Stimulated activated naive B cell treated with anti-CD40 and anti-IgM and Interleukin-4, amounts not matched to agents 10 μg/mL and 1 μg/mL and 100 μg/mL, for 72 hours (primary cell): ENCODE measurements around the gene PLAA.
A peak's percentile ranks its signal among the peaks of the same experiment; 100 is the strongest.

Source experiments
- ATAC-seq, 2 donors: fragments of 150-1000 bp; cut with Tn5 transposase; replicated peaks; 2 replicates each; pipeline ENCODE4 v1.10.0; 2021; ENCODE audit warnings: moderate library complexity in 1 of 2
- DNase-seq: peaks from one replicate; pipeline ENCODE4 v3.0.0; 2021
- H3K27ac Mint-ChIP-seq: one replicate; pipeline ENCODE4 v1.8.0; 2022; ENCODE audit warnings: mild to moderate bottlenecking, mixed read lengths
- H3K27me3 Mint-ChIP-seq, 2 donors: one replicate each; pipeline ENCODE4 v1.8.0; 2022; ENCODE audit warnings: mixed read lengths in 2 of 2
- H3K36me3 Mint-ChIP-seq, 2 donors: one replicate each; pipeline ENCODE4 v1.8.0; 2022; ENCODE audit warnings: mixed read lengths in 2 of 2, mild to moderate bottlenecking in 1 of 2
- H3K4me1 Mint-ChIP-seq, 2 donors: one replicate each; pipeline ENCODE4 v1.8.0; 2022; ENCODE audit warnings: mixed read lengths in 2 of 2, mild to moderate bottlenecking in 1 of 2
- H3K4me3 Mint-ChIP-seq, 2 donors: one replicate each; pipeline ENCODE4 v1.8.0; 2022; ENCODE audit warnings: mild to moderate bottlenecking in 2 of 2, mixed read lengths in 2 of 2, moderate library complexity in 1 of 2
- H3K9me3 Mint-ChIP-seq, 2 donors: one replicate each; pipeline ENCODE4 v1.8.0; 2022; ENCODE audit warnings: mixed read lengths in 2 of 2, mild to moderate bottlenecking in 1 of 2

The PLAA gene

DNA sequence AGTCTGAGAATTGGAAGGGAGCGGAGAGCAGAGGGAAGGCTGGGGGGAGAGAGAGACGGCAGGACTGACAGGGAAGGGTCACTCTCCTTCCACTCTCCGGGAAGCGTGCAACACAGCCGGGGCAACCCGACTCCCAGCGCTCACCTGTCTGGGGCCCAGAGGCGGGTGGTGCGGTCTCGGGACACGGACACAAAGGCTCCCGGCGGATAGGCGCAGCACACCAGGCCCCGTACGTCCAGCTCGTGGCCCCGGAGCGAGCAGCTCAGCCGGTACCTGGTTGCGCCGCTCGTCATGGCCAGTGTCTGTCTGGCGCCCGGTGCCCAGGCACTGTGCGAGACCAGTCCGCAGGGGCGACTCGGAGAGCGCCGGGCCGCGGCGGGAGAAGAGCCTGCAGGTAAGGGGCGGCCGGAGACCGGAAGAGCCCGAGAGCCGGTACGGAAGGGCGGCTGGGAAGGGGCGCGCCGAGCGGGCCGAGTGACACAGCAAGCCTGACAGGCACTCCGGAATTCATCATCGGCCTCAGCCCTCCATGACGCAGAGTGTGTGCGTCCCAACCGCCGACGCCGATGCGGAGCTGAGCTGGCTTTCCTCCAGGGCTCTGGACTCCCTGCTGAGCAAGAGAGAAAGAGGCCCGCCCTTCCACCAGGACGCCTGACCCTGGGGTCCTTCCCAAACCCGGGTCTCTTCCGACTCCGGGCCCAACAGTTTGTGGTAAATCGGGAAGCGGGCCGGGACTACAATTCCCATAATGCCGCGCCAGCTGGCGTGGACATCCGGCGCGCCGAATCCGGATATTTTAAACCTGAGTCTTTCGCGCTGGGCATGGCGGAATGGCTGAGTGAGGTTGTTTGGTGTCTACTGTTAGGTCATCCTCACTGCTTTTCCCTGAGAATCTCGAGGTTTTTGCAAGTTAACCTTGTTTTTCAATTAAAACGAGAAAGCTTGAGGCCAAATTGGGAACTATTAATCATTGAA is at the start of gene PLAA:
Gene PLAA (minus strand): TSS at position 490 of the 975 bp plus-strand sequence. CDS start 197 bp downstream, at position 293.
- no peaks in the 10 kb centered on the region for H3K9me3 Mint-ChIP-seq
- peaks cover 18 to 35% of the 10 kb centered on the region in 2 donors for H3K4me1 Mint-ChIP-seq
- H3K4me3 Mint-ChIP-seq = peak within 1 kb of the TSS; percentile 90 to 92
- peak; percentile 83 for DNase-seq
- ATAC-seq = peak; percentile 98
- H3K27me3 Mint-ChIP-seq = peaks cover 0 to 5% of the 10 kb centered on the region in 2 donors
- H3K36me3 Mint-ChIP-seq = peaks cover 10 to 13% of the 10 kb centered on the region in 2 donors
- H3K27ac Mint-ChIP-seq = peak within 1 kb of the TSS; percentile 99

DNA sequence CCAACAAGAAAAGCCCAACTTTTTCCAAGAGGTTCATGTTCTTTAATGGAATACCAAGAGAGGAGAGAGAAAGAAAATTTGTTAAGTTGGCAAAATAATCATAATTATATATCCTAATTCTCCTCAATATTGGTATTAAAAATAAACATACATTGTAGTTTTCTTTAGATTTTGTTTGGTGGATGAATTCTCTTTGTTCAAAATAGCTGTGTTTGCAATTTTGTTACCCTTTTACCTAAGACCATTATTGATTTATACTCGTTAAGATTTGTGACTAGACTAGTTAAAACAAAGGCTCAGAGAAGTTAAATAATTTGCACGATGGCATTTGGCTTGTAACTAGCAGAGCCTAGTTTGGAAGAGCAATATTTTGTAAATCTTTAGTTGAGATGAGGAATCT is 48.8 kb upstream of the PLAA start:
- Mint-ChIP-seq H3K27me3 (no peaks in the 10 kb centered on the region), H3K4me1 (no peaks in the 10 kb centered on the region), H3K9me3 (no peaks in the 10 kb centered on the region), H3K36me3 (peaks cover 0 to 3% of the 10 kb centered on the region in 2 donors), H3K4me3 (no peak overlapping the region), H3K27ac (no peak overlapping the region)
- no peak for DNase-seq
- ATAC-seq = no peak

DNA sequence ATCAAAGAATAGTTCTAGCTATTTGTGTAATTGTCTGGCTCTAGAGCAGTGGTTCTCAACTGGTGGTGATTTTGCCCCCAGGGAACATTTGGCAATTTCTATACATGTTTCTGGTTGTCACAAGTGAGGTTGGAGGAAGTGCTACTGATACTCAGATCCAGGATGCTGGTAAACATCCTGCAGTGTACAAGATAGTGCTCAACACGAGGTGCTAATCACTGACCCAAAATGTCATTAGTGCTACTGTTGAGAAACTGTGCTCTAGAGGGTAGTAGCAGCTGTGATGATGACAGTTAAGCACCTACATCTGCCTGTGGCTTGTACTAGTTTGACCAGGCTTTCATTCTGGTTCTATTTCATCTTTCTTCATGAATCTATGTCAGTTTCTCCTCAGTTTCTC is 36.3 kb upstream of the PLAA start:
- Mint-ChIP-seq H3K36me3 (peaks cover 8 to 17% of the 10 kb centered on the region in 2 donors), H3K4me3 (no peak overlapping the region), H3K27ac (no peak overlapping the region), H3K4me1 (peaks cover 0 to 2% of the 10 kb centered on the region in 2 donors), H3K9me3 (no peaks in the 10 kb centered on the region), H3K27me3 (no peaks in the 10 kb centered on the region)
- peak; percentile 33 to 50 for ATAC-seq
- no peak for DNase-seq

GRCh38 chr9:26975728-26976707 is 29.0 kb upstream of the PLAA start:
- Mint-ChIP-seq H3K9me3 (no peaks in the 10 kb centered on the region), H3K36me3 (peaks cover 2 to 15% of the 10 kb centered on the region in 2 donors), H3K27ac (no peak overlapping the region), H3K27me3 (no peaks in the 10 kb centered on the region), H3K4me1 (no peaks in the 10 kb centered on the region), H3K4me3 (no peak overlapping the region)
- DNase-seq (no peak), ATAC-seq (no peak)

- DNase-seq (no peak), ATAC-seq (no peak)
- H3K27ac Mint-ChIP-seq = peak overlapping the region; percentile 85
- no peak overlapping the region for H3K4me3 Mint-ChIP-seq
- peaks cover 3 to 14% of the 10 kb centered on the region in 2 donors for H3K36me3 Mint-ChIP-seq
- H3K4me1 Mint-ChIP-seq = no peaks in the 10 kb centered on the region
- H3K27me3 Mint-ChIP-seq = no peaks in the 10 kb centered on the region
- peaks cover 0 to 1% of the 10 kb centered on the region in 2 donors for H3K9me3 Mint-ChIP-seq
Observed at GRCh38 chr9:26974927-26975326, 27.9 kb upstream of the PLAA start.

- H3K4me3 Mint-ChIP-seq = no peak overlapping the region
- no peak overlapping the region for H3K27ac Mint-ChIP-seq
- peaks cover 8 to 20% of the 10 kb centered on the region in 2 donors for H3K36me3 Mint-ChIP-seq
- no peaks in the 10 kb centered on the region for H3K4me1 Mint-ChIP-seq
- DNase-seq = no peak
- peaks cover 4% of the 10 kb centered on the region in 2 donors for H3K9me3 Mint-ChIP-seq
- H3K27me3 Mint-ChIP-seq = no peaks in the 10 kb centered on the region
- no peak for ATAC-seq
Observed at GRCh38 chr9:26973989-26974388, 26.9 kb upstream of the PLAA start.

GRCh38 chr9:26971721-26972120 is 24.7 kb upstream of the PLAA start:
- H3K4me3 Mint-ChIP-seq = no peak overlapping the region
- ATAC-seq (no peak), DNase-seq (no peak)
- peaks cover 4% of the 10 kb centered on the region in 2 donors for H3K9me3 Mint-ChIP-seq
- H3K36me3 Mint-ChIP-seq = peaks cover 8 to 24% of the 10 kb centered on the region in 2 donors
- peaks cover 0 to 1% of the 10 kb centered on the region in 2 donors for H3K4me1 Mint-ChIP-seq
- no peaks in the 10 kb centered on the region for H3K27me3 Mint-ChIP-seq
- no peak overlapping the region for H3K27ac Mint-ChIP-seq

- no peaks in the 10 kb centered on the region for H3K27me3 Mint-ChIP-seq
- peaks cover 12 to 26% of the 10 kb centered on the region in 2 donors for H3K4me1 Mint-ChIP-seq
- H3K9me3 Mint-ChIP-seq = no peaks in the 10 kb centered on the region
- H3K4me3 Mint-ChIP-seq = peak overlapping the region; percentile 88 to 95
- peak overlapping the region; percentile 96 for H3K27ac Mint-ChIP-seq
- DNase-seq (no peak), ATAC-seq (no peak)
- H3K36me3 Mint-ChIP-seq = peaks cover 0 to 2% of the 10 kb centered on the region in 2 donors
Observed at GRCh38 chr9:26956860-26957233, 9.8 kb upstream of the PLAA start.

DNA sequence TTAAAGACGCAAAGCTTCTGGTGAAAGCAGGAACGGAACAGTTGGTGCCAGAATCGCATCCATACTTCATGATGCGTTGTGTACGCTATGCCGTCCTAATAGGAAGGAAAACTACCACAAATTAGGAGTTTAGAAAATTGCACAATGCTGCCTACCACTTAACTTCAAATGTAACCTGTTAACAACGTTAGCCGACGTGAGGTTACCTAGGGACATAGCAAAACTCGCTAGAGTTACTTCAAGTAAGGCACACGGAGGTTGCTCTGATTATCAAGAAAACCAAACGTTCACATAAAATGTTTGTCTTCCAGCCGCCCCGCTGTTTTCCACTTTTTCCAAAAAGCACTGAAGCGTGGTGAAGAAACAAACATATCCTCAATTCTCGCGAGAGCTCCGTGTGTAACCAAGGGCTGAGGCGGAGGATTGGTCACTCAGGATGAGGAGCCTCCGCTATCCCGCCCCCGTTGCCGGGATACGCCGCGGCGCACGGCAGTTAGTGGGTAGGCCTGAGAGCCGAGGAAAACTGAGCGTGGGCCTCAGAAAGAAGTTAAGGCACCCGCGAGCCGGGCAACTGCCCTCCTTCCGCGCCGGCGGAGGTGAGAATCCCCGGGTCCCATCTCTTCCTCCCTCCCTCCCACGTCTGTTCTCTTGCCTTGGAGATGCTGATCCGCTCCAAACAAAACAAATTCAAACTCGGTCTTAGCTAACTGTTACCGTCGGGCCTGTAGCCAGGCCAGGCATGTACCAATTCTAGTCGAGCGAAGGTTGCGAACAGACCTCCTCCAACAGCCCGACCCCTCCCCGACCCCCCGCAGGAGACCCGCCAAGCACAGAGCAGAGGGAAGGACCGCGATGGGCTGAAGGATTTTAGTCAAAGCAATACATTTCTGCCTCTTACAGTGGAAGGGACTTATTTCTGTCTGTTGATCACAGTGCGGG is 9.1 kb upstream of the PLAA start, which contains the start of gene IFT74:
Gene IFT74 (plus strand): TSS at position 492 of the 939 bp plus-strand sequence. CDS start 5,556 bp downstream, outside the sequence.
- H3K9me3 Mint-ChIP-seq = no peaks in the 10 kb centered on the region
- peaks cover 0 to 2% of the 10 kb centered on the region in 2 donors for H3K36me3 Mint-ChIP-seq
- H3K27me3 Mint-ChIP-seq = no peaks in the 10 kb centered on the region
- ATAC-seq (peak; percentile 100), DNase-seq (peak; percentile 92)
- peak within 1 kb of the TSS; percentile 88 to 95 for H3K4me3 Mint-ChIP-seq
- H3K4me1 Mint-ChIP-seq = peaks cover 9 to 21% of the 10 kb centered on the region in 2 donors
- peak within 1 kb of the TSS; percentile 96 for H3K27ac Mint-ChIP-seq

DNA sequence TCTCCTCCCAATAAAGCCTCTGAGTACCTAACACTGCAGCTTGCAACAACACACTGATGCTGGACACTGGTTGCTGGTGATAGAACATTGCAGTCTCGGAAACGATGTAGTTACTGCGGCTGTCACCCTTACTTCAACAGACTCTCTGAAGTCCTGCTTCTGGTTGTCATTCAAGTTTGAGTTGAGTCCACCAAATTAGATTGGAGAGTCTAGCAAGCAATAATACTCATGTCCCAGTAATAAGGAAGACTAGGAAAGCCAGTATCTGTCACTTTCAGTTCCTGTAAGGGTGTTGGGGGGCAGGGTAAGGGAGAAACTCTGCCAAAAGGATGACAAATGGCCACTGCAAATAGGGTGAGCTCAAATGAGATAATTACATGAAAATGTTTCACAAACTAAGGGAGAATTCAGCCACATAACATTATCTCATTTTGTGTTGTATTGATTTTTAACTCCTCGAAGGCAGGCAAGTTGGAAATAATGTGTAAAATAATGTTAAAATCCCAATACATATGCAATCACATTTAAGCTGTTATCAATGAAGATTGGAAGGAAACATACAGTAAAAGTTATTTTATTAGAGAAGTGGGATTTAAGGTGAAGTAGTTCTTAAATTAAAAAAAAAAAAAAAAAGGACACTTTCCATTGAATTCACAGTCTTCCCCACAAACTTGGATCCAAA is 8.3 kb upstream of the PLAA start:
- Mint-ChIP-seq H3K4me3 (peak overlapping the region; percentile 88 to 95), H3K36me3 (peaks cover 0 to 2% of the 10 kb centered on the region in 2 donors), H3K27ac (peak overlapping the region; percentile 96), H3K27me3 (no peaks in the 10 kb centered on the region), H3K9me3 (no peaks in the 10 kb centered on the region), H3K4me1 (peaks cover 9 to 21% of the 10 kb centered on the region in 2 donors)
- DNase-seq (no peak), ATAC-seq (no peak)

DNA sequence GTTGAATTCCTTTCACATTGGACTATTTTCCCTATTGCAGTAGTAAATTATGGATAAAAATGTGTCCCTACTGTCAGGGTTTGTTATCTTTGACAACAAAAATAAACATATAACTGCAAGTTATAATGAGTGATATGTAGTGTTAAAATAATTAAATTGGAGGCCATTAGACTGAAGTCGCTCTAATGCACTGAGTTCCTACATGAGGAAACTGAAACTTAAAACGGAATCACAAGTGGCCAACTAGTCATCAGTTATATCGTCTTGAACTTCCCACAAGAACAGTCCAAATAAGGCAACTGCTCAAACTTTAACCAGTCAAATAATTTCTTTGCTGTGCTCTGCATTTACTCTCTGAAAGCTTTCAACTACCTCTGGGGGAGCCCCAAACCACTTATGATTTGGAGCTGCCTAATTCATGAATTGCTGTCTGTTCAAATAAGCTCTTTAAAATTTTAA is 7.0 kb upstream of the PLAA start:
- no peaks in the 10 kb centered on the region for H3K27me3 Mint-ChIP-seq
- H3K36me3 Mint-ChIP-seq = peaks cover 0 to 2% of the 10 kb centered on the region in 2 donors
- DNase-seq = no peak
- ATAC-seq = no peak
- no peak overlapping the region for H3K4me3 Mint-ChIP-seq
- no peaks in the 10 kb centered on the region for H3K9me3 Mint-ChIP-seq
- H3K27ac Mint-ChIP-seq = no peak overlapping the region
- H3K4me1 Mint-ChIP-seq = peaks cover 9 to 21% of the 10 kb centered on the region in 2 donors

- peaks cover 0 to 5% of the 10 kb centered on the region in 2 donors for H3K27me3 Mint-ChIP-seq
- H3K4me3 Mint-ChIP-seq = no peak overlapping the region
Observed at GRCh38 chr9:26951794-26952193, 4.8 kb upstream of the PLAA start.

More at GRCh38 chr9:26951794-26952193, 4.8 kb upstream of the PLAA start:
- DNase-seq = no peak
- Mint-ChIP-seq H3K4me1 (peaks cover 10 to 16% of the 10 kb centered on the region in 2 donors), H3K36me3 (peaks cover 0 to 2% of the 10 kb centered on the region in 2 donors), H3K9me3 (no peaks in the 10 kb centered on the region), H3K27ac (no peak overlapping the region)
- no peak for ATAC-seq
